Stimulated activated CD4-positive, alpha-beta T cell treated with anti-CD3 and anti-CD28 coated beads, Interleukin-2, amount 100 ng/mL, for 24 hours (primary cell): Measurements from ENCODE around the gene ACOT7.
"Not testable (repeated sequence)": the region's sequence is repeated elsewhere in the genome, so short reads cannot be mapped to it uniquely, and the experiment has no call there.

Experiments
- DNase-seq, 2 donors: peaks; one replicate each; pipeline ENCODE4 v3.0.0-alpha.2; 2020

The ACOT7 gene

DNA sequence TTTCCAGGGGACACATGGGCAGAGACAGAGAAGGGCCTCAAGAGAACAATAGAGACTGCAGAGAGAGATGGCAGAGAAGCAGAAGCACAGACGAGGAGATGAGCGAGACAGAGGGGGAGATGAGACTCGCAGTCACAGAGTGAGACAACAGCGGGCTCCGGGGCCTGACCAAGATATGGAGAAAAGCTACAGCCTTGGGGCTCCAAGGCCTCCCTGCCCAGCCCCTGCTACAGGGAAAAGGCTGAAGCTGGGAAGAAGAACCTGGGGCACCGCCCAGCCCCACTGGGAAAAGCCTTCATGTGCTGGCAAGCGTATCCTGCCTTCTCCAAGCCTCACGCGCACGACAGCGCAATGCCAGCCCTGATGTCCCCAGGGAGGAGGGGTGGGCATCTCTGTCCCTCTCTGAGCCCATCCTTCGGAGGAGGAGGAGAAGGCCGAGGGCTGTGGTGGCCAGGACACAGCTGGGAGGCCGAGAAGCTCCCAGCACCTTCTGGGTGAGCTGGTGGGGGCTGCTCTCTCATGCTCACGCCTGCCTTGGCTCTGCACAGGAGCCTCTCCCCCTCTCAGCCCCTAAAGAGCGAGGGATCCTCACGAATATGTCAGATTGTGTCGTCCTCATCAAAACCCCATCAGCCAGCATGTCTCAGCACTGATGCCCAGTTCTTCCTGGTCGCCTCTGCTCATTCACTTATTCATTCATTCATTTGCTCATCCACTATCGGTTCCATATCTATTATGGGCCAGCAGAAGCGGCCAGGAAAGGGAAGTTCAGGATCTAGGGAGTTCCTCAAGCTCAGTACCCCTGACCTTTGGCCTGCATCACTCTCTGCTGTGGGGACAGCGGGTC is 56.6 kb downstream of the ACOT7 start:
- no peak for DNase-seq

DNA sequence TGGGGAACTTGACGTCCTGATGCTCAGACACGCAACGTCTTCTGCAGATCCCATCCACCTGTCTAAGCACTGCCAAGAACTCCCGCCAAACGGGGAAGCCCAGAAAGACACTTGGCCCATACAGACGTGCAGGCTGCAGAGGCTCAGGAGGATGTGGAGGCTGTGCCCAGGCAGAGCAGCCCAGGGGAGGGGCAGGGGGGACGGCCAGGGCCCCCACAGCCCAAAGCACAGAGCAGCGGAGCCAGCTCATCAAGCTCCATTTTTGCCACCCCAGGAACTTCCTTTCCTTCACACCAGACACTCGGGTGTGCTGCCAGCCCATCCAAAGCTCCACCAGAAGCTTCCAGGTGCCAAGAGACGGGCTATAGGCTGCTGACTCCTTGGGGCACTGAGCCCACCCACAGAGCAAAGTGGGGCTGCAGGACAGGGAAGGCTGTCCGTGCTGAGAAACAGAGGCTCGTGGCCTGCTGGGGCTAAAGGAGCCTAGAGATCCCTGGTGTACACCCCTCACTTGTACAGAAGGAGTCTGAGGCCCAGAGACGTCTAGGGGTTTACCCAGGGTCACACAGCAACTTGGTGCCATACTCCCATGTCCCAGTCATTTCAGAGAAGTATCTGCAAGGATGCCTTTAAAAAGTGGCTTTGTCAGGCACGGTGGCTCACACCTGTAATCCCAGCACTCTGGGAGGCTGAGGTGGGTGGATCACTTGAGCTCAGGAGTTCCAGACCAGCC is 59.1 kb downstream of the ACOT7 start:
- DNase-seq, result no peak

DNA sequence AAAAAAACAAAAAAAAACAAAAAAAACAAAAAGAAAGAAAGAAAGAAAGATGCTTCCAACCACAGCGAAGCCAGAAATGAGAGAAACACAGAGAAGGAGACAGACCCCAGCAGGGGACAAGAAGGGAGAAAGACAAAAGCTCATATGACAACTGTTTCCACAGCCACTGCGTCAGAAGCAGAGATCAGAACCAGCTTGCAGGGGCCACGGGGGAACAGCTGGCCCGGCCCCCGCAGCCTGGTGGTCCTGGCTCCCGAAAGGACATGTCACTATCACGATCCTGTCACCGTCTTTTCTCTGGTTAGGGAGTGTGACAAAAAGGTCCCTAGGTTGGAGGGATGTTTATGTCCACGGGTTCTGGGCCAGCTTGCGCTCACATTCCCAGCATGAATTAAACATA is 60.7 kb downstream of the ACOT7 start:
- DNase-seq, result no peak

DNA sequence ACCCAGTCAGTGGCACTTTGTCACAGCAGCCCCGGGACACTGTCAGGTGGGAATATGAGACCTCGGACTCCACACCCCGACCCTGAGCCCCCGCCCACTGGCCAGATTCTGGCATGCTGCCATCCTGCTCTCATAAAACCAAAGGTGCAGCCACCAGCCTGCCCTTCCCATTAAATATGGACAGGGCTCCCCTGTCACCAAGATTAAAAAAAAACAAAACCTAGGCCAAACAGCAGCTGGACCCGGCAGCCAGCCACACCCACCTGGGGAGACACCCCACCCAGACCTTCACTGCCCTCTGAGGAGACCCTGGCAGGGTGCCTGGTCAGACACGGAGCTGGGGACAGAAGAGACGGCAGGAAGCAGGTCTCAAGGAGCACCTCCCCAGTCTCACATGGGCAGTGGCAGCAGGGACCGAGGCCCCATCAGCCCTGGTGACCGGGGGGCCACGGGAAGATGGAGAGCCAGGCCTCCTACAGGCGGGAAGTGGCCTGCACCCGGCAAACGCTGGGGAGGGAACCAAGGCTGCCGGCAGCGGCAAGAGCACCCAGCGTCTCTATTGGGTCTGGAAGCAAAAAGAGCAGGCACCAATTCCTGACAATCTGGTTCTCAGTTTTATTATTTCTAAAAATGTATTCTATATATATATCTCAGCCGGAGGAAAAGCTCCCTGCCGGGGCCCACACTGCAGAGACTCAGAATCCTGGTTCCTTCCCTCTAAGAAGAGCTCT is 61.9 kb downstream of the ACOT7 start:
- no peak for DNase-seq

DNA sequence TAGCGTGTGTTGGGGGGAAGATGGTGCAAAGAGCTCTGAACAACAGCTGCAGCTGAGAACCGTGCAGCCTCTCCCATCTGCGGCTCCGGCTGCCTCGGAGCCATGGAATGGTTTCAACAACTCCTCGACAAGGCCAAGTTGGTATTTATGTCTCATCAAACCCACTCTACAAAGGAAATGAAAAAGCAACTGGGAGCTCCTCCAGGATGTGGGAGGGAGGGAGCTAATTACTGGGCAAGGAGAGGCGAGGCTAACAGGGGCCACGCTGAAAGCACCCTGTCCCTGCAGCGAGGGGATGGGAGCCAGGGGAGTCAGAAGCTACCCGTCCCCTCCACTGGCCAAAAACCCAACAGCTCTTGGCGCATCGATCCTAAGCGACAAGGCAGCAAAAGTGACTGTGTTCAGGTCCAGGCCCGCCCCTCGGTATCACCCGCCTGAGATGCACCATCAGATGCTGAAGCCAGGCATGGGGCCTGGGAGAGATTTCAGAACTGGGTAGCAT is 63.1 kb downstream of the ACOT7 start:
- no peak for DNase-seq

DNA sequence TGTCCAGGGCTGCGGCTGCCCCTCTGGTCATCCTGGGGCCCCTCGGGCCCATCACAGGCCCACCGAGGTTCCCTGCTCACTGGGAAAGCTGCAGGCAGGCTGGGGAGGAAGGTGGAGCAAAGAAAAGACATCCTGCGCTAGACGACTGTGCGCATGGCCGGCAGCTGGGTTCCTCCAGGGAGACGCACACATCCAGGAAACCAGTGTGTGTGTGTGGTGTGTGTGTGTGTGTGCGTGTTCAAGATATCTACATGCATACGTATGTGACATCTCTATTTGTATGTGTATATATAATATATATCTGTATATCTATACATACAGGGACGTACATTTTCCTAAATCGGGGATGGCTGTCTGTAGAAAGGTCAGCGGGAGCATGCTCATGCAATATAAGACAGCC is 63.7 kb downstream of the ACOT7 start:
- DNase-seq, result no peak

DNA sequence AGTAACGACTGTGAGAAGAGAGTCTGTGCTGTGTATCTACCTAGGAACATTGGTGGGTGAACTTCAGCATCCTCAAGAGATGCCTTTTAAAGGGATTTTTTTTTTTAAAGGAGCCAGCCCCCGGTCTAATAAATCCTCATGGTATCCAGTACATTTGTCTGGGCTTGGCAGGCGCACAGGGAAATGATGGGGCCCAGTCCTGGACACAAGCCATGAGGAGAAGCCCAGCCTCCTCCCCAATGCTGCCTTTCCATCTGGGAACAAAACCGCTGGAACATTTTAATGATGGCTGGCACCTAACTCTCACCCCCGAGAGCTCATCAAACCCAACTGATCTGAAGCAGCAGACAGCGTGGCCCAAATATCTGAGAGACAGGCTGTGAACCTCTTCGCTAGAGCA is 64.2 kb downstream of the ACOT7 start:
- no peak for DNase-seq

DNA sequence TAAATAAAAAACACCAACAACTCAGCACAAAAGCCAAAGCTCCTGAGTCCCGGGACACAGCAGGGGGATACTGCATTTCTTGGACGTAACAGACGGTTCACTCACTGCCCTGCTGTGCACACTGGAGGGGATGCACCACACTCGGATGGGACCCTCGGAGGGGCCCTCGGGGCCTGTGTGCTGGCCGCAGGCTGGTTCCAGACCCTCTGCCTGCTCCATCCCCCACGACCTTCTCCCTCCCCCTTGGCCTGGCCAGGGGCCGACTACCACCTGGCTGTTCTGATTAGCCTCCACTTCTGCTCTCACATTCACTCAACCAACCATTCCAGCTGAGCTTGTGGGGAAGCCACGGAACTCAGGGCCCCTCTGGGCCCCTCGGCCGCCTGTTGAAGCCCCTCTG is 64.9 kb downstream of the ACOT7 start:
- no peak for DNase-seq

DNA sequence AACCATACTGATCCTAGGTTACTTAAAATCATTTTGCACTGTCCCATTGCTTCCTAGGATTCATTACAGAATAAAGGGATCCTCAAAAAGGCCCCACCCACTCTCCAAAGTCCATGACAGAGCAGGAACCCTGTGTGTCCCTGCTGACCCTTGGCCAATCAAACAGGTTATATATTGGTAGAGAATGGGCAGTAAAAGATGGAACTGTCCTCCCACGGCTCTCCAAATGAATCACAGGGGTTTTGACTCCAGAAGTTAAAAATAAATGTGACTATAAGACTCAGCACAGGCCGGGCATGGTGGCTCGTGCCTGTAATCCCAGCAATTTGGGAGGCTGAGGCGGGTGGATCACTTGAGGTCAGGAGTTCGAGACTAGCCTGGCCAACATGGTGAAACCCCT is 65.5 kb downstream of the ACOT7 start:
- DNase-seq, result no peak

DNA sequence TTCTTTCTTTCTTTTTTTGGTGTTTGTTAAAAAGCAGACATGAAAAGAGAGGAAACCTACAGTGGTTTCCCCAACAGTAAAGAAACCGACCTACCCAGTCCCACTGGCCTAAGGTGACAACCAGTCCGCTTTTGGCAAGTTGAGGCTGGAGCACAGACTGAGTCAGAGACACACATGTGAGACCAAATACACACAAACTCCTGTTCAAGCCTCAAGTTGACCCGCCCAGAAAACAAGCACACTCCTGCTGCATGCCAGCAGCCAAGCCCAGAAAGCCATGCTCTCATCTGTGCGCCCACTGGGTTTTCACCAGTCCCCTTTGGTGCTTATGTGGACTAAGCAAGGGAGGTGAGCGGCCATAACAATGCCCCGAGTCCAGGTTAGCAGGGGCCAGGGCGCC is 68.1 kb downstream of the ACOT7 start:
- no peak for DNase-seq

DNA sequence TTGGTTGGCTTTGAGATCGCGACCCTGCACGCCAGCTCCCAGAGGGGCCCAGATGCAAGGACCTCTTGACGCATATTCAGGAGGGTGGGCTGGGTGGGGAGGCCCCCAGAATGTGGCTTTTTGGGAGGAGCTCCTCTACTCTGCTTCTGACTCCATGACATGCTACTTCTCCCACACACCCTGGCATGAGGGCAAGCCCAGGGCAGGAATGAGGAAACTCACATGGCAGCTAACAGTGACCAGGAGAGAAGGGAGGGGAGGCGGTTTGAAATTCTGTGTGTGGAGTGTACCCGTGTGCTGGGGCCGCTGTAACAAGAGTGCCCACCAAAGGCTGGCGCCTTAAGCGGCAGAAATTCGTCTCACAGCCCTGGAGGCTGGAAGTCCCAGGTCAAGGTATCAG is 71.4 kb downstream of the ACOT7 start:
- DNase-seq, result no peak

DNA sequence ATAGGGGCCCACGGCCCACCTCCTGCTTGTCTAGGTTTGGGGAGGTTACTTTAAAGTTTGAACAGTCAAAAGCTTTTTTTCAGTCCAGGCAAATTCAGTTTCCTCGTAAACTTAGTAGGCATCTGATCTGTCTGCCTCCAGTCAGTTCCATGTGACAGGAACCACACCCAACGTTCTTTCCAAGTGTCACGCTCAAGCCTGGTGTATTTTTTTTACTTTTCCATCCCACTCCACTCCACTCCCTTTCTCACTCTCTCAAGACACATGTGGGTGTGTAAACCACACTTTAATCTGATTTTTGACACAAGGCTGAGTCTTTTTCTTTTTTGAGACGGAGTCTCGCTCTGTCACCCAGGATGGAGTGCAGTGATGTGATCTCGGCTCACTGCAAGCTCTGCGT is 72.4 kb downstream of the ACOT7 start:
- no peak for DNase-seq

DNA sequence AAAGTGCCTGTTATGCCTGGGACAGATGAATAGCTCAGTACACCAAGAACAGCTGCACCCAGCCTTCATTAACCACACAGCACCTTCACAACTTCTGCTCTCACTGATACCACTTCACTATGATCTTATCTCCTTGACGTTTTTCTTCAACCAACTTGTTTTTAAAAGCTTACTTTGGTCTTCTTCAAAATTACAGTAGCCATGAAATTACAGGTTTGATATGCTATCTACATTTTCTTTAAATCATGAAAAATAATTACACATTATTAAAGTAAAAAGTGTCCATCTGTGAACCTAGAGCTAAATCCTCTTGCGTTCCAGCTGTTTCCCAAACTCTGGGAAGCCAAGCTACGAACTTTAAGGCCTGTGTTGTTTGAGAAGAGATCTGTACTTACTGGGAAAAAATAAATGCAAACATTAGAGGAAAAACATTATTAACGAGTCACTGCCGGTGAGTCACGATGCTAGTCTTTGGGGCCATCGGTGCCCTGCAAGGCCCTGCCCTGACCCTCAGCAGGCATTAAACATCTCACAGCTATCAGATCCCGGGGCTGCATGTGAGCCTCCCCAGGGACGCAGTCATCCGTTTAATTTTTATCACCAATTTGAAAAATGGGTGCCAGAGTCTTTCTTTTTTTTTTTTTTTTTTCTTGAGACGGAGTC is 76.3 kb downstream of the ACOT7 start:
- DNase-seq, result no peak

DNA sequence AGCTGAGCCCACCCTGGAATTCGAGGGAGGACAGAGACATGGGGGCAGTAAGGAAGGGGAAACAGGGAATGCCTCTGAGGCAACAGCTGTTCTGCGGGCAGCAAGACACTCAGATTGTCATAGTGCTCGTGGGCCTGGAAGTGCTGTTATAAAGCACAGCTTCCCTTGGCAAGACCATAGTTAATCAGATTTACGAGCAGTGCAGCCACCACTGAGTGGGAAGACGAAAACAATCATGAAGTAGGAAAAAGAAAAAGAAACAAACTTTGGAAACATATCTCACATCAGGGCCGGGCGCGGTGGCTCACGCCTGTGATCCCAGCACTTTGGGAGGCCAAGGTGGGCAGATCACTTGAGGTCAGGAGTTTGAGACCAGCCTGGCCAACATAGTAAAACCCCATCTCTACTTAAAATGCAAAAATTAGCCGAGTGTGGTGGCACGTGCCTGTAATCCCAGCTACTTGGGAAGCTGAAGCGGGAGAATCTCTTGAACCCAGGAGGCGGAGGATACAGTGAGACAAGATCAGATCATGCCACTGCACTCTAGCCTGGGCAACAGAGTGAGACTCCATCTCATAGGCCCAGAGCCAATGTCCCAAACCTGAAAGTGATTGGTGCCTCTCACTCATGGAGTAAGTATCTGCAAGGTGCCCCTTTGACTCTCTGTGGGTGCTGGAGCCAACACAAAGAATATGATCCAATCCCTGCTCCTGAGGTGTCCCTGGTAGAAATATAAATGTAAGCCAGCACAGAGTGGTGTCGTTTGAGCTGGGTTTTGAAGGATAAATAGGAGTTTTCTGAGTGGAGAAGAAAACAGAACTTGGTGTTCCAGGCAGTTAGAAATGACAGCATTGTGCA is 77.1 kb downstream of the ACOT7 start:
- DNase-seq, result no peak

DNA sequence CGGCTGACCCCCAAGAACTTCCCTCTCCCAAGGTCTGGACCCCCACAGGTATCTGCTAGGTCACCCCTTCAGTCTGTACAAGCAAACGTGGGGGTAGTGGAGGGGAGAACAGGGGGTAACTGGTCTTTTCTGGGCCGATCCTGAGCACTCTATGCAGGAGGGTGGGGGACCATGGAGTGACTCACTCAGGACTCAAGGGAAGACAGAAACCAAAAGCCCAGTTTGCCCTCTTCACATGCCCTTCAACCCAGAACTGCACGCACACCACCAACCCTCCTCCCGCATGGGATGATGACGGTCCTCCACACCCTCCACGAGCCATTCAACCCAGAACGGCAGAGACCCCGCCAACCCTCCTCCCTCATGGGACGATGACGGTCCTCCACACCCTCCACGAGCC is 79.1 kb downstream of the ACOT7 start:
- DNase-seq, result no peak

DNA sequence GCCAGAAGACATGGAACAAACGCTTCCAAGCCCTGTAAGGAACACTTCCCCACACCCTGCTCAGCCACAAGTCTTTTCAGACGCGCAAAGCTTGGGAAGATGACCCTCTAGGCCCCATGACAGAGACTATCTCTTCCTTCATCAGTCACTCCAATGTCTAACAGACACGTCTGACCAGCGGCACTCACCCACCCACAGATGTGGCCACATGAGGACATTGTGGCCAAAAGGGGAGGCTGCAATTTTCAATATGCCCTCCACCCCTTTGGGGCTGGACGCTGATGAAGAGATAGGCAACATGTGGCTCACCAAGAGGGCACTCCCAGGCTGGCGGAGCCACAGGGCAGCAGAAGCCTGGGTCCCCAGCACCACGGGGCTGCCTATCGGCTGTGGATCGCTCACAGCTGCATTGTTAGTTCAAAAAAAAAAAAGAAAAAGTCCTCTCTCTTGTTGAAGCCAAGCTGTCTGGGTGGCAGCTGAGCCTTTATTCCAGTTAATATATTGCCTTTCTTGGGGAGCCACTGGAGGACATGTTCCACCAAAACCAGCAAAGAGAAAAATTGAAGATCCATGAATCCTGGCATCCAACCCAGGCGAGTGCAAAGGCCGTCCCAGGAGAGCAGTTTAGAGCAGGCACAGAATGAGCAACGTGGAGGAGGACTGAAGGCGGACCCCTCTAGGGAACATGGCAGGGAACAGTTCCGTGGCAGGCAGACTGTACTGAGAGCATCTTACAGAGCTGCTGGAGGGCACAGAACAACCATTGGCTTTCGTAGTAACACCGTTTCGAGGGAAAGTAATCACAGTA is 80.0 kb downstream of the ACOT7 start:
- DNase-seq, result no peak

DNA sequence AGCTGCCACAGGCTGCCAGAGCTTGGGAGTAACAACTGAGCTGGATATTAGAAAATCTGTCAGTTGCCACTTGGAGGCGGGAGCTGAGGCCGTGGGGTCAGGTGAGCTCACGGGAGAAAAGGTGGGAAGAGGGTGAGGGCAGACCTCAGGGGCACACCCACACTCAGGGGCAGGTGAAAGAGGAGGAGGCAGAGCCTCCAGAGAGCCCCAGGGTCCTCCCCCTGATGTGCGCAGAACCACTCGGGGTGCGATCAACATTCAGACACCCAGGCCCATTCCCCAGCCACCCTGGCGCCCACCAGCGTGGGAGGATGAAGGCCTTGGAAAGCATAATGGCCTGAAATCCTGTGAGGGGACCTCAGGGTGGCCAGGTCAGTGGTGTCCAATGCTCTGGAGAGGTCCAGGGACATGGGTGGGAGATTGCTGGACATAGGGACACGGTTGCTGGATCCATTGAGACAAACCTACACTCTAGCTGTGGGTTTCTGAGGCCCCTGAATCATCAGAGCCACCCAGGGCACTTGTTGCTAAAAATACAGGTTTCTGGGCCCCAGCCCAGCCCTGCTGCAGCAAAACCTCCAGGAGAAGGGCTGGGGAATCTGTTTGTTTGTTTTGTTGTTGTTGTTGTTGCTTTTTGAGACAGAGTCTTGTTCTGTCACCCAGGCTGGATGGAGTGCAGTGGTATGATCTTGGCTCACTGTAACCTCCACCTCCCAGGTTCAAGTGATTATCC is 83.3 kb downstream of the ACOT7 start:
- DNase-seq, result no peak

DNA sequence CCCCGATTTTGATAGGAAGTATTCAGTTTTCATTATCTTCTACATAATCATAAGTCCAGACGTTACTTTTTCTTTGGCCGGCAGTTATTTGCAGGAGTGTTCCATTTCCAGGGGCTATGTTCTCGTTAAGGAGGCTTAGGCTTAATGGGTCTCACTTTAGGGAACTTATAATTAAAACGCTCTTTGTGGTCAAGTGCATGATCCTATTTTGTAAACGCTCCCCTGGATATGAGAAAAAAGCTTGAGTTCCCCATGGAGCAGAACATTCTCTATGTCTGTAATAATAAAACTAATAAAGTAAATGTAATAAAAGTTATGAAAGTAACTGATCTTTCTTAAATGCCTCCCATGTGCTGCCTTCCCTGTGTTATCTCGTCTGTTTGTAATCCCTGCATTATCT is 84.0 kb downstream of the ACOT7 start:
- no peak for DNase-seq

DNA sequence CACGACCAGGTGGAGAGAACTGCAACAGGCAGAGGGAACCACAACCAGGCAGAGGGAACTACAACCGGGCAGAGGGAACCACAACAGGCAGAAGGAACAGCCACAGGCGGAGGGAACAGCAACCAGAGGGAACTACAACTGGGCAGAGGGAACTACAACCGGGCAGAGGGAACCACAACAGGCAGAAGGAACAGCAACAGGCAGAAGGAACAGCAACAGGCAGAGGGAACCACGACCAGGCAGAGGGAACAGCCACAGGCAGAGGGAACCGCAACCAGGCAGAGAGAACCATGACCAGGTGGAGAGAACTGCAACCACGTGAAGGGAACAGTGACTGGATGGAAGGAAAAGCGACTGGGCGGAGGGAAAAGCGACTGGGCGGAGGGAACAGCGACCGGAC is 85.1 kb downstream of the ACOT7 start:
- no peak for DNase-seq

DNA sequence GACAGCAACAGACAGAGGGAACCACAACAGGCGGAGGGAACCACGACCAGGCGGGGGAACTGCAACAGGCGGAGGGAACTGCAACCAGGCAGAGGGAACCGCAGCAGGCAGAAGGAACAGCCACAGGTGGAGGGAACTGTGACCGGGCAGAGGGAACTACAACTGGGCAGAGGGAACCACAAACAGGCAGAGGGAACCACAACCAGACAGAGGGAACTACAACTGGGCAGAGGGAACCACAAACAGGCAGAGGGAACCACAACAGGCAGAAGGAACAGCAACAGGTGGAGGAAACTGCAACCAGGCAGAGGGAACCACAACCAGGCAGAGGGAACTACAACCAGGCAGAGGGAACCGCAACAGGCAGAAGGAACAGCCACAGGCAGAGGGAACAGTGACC is 85.9 kb downstream of the ACOT7 start:
- DNase-seq, result not testable (repeated sequence)

DNA sequence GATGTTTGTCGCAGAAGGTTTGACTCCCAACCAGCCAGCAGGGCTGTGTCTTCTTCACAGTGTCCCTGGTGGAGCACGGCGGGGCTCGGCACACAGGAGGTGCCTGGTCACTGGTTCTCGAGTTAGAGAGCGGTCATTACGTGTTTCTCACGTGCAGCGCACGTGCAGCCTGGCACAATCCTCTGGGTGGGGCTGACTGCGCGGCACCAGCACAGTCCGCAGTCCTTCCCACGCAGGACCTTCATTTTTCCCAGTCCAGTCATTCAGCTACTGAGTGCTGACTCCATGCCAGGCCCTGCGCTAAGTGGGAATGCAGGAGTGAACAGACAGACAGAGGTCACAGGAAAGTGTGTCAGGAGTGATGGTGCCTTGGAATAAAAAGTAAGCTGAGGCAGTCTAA is 86.5 kb downstream of the ACOT7 start:
- no peak for DNase-seq
